Panc1 (cell line): ENCODE measurements around the gene SQOR.

ENCODE experiments used
- CTCF ChIP-seq: fragments of 450-650 bp; IDR thresholded peaks from 2 replicates; pipeline ENCODE4 v1.5.1; 2017; ENCODE audit warnings: mild to moderate bottlenecking
- POLR2AphosphoS5 ChIP-seq: IDR thresholded peaks from 2 replicates; pipeline ENCODE4 v1.6.1; 2012; ENCODE audit warnings: mild to moderate bottlenecking, low read depth, low read length, moderate library complexity

GRCh38 chr15:45641374-45641781, 6.5 kb downstream of the SQOR start:
- TF ChIP-seq CTCF (no peak), POLR2AphosphoS5 (no peak)
